WTC11 (cell line): ENCODE measurements around the gene EGFR.

ENCODE experiments used
- CREM ChIP-seq: sonication (generic); formaldehyde crosslinking; IDR thresholded peaks from 2 replicates; pipeline ENCODE4 v1.8.1; 2022; ENCODE audit warnings: mild to moderate bottlenecking, missing genetic modification reagents, moderate library complexity
- ESRRA ChIP-seq: sonication (generic); formaldehyde crosslinking; IDR thresholded peaks from 2 replicates; pipeline ENCODE4 v1.8.1; 2022; ENCODE audit warnings: mild to moderate bottlenecking, missing genetic modification reagents, borderline replicate concordance
- TF ChIP-seq, protein P1 (sequence below): sonication (generic); formaldehyde crosslinking; IDR thresholded peaks from 2 replicates; pipeline ENCODE4 v1.8.0; 2022; ENCODE audit warnings: mild to moderate bottlenecking, missing genetic modification reagents

- TF ChIP-seq ESRRA (CRISPR knock-in tag), result no peak
- TF ChIP-seq CREM (CRISPR knock-in tag), result no peak
- TF ChIP-seq, protein P1, sequence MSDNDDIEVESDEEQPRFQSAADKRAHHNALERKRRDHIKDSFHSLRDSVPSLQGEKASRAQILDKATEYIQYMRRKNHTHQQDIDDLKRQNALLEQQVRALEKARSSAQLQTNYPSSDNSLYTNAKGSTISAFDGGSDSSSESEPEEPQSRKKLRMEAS (CRISPR knock-in tag), result no peak
Measured at GRCh38 chr7:55020466-55020871, 1.7 kb downstream of the EGFR start.
